H9 (cell line): Measurements from ENCODE around the gene POLR3F. TPM values are rescaled to one million over a fixed set of nuclear protein-coding genes. Genes with fewer than 3 reads are reported as not detected.

Experiments
- DNase-seq: peaks from one replicate; pipeline ENCODE4 v3.0.0-alpha.2; 2017
- H2AFZ ChIP-seq: one replicate; pipeline ENCODE4 v1.6.1; 2013; ENCODE audit warnings: mild to moderate bottlenecking, low read length, control low read depth, moderate library complexity
- H2AK5ac ChIP-seq: 2 replicates; pipeline ENCODE4 v1.6.1; 2013; ENCODE audit warnings: low read length, control low read depth, mixed read lengths; ENCODE audit not compliant: insufficient read length
- H2BK120ac ChIP-seq: one replicate; pipeline ENCODE4 v1.6.1; 2013; ENCODE audit warnings: low read depth, mild to moderate bottlenecking, low read length, control low read depth, inconsistent platforms; ENCODE audit not compliant: poor library complexity, severe bottlenecking
- H2BK12ac ChIP-seq: 2 replicates; pipeline ENCODE4 v1.6.1; 2013; ENCODE audit warnings: low read length, control low read depth, mixed read lengths, low read depth; ENCODE audit not compliant: insufficient read length
- H2BK15ac ChIP-seq: 2 replicates; pipeline ENCODE4 v1.6.1; 2013; ENCODE audit warnings: low read depth, low read length, control low read depth
- H2BK20ac ChIP-seq: one replicate; pipeline ENCODE4 v1.6.1; 2013; ENCODE audit warnings: low read depth, mild to moderate bottlenecking, low read length, control low read depth, inconsistent platforms; ENCODE audit not compliant: poor library complexity, severe bottlenecking
- H2BK5ac ChIP-seq: 2 replicates; pipeline ENCODE4 v1.6.1; 2013; ENCODE audit warnings: low read length, control low read depth, mixed read lengths; ENCODE audit not compliant: insufficient read length
- H3K14ac ChIP-seq: 2 replicates; pipeline ENCODE4 v1.6.1; 2013; ENCODE audit warnings: low read length, control low read depth; ENCODE audit not compliant: insufficient read depth
- H3K18ac ChIP-seq: 2 replicates; pipeline ENCODE4 v1.6.1; 2013; ENCODE audit warnings: low read depth, mild to moderate bottlenecking, mixed read lengths, low read length, control low read depth; ENCODE audit not compliant: insufficient read length
- H3K23ac ChIP-seq: 2 replicates; pipeline ENCODE4 v1.6.1; 2013; ENCODE audit warnings: low read length, control low read depth, mixed read lengths, low read depth; ENCODE audit not compliant: insufficient read length
- H3K23me2 ChIP-seq: 2 replicates; pipeline ENCODE4 v1.6.1; 2013; ENCODE audit warnings: low read depth, mild to moderate bottlenecking, mixed read lengths, low read length, control low read depth; ENCODE audit not compliant: insufficient read length, poor library complexity, severe bottlenecking
- H3K27ac ChIP-seq: 2 replicates; pipeline ENCODE4 v1.5.1; 2013; ENCODE audit warnings: low read length, control low read depth, mixed read lengths, low read depth; ENCODE audit not compliant: insufficient read length
- H3K27me3 ChIP-seq: 2 replicates; pipeline ENCODE4 v1.6.1; 2013; ENCODE audit warnings: low read length, control low read depth, inconsistent platforms; ENCODE audit not compliant: insufficient read depth
- H3K4ac ChIP-seq: 2 replicates; pipeline ENCODE4 v1.6.1; 2013; ENCODE audit warnings: low read depth, mild to moderate bottlenecking, control low read depth, inconsistent platforms, low read length, moderate library complexity
- H3K4me1 ChIP-seq: 2 replicates; pipeline ENCODE4 v1.6.1; 2013; ENCODE audit warnings: low read length, control low read depth, inconsistent platforms; ENCODE audit not compliant: insufficient read depth
- H3K4me2 ChIP-seq: 2 replicates; pipeline ENCODE4 v1.6.1; 2013; ENCODE audit warnings: low read length, control low read depth, mixed read lengths; ENCODE audit not compliant: insufficient read length, insufficient read depth
- H3K56ac ChIP-seq: 2 replicates; pipeline ENCODE4 v1.6.1; 2013; ENCODE audit warnings: low read depth, mild to moderate bottlenecking, mixed read lengths, low read length, control low read depth; ENCODE audit not compliant: insufficient read length
- H3K79me1 ChIP-seq: 2 replicates; pipeline ENCODE4 v1.6.1; 2013; ENCODE audit warnings: low read depth, mild to moderate bottlenecking, moderate library complexity, low read length, control low read depth, inconsistent platforms; ENCODE audit not compliant: insufficient read depth, poor library complexity, severe bottlenecking
- H3K79me2 ChIP-seq: 2 replicates; pipeline ENCODE4 v1.6.1; 2013; ENCODE audit warnings: low read length, control low read depth, inconsistent platforms; ENCODE audit not compliant: insufficient read depth
- H3K9ac ChIP-seq: 2 replicates; pipeline ENCODE4 v1.6.1; 2013; ENCODE audit warnings: low read length, control low read depth, mixed read lengths; ENCODE audit not compliant: insufficient read length; ENCODE audit errors: extremely low read depth
- H3K9me3 ChIP-seq: one replicate; pipeline ENCODE4 v1.6.1; 2013; ENCODE audit warnings: low read depth, low read length, inconsistent platforms; ENCODE audit not compliant: control insufficient read depth
- H3T11ph ChIP-seq: one replicate; pipeline ENCODE4 v1.6.1; 2013; ENCODE audit warnings: mild to moderate bottlenecking, low read length, control low read depth, inconsistent platforms
- H4K20me1 ChIP-seq: one replicate; pipeline ENCODE4 v1.6.1; 2013; ENCODE audit not compliant: control insufficient read depth, insufficient read length, insufficient read depth
- H4K5ac ChIP-seq: 2 replicates; pipeline ENCODE4 v1.6.1; 2013; ENCODE audit warnings: low read depth, mild to moderate bottlenecking, mixed read lengths, low read length, control low read depth; ENCODE audit not compliant: insufficient read length
- H4K8ac ChIP-seq: replicated peaks from 2 replicates; pipeline ENCODE4 v1.6.1; 2013; ENCODE audit warnings: low read length, control low read depth, mixed read lengths, low read depth; ENCODE audit not compliant: insufficient read length
- H4K91ac ChIP-seq: 2 replicates; pipeline ENCODE4 v1.6.1; 2013; ENCODE audit warnings: low read depth, mild to moderate bottlenecking, moderate library complexity, mixed read lengths, low read length, control low read depth; ENCODE audit not compliant: insufficient read length
- H3K27ac Mint-ChIP-seq, 3 experiments: 2 replicates in 2 of 3; 3 replicates in 1 of 3; pipeline ENCODE4 v1.8.0; 2020 to 2021; ENCODE audit warnings: mixed read lengths in 3 of 3, mild to moderate bottlenecking in 1 of 3, moderate library complexity in 1 of 3
- H3K27me3 Mint-ChIP-seq: 2 replicates; pipeline ENCODE4 v1.8.0; 2021; ENCODE audit warnings: low read depth, mild to moderate bottlenecking, moderate library complexity, mixed read lengths
- H3K36me3 Mint-ChIP-seq, 3 experiments: 2 replicates in 2 of 3; 3 replicates in 1 of 3; pipeline ENCODE4 v1.8.0; 2020 to 2021; ENCODE audit warnings: low read depth in 3 of 3, mixed read lengths in 3 of 3; ENCODE audit not compliant: insufficient read depth in 1 of 3
- H3K4me1 Mint-ChIP-seq, 2 experiments: 2 replicates each; pipeline ENCODE4 v1.8.0; 2020; ENCODE audit warnings: mixed read lengths in 2 of 2
- H3K4me3 Mint-ChIP-seq, 2 experiments: 2 replicates in 1 of 2; 3 replicates in 1 of 2; pipeline ENCODE4 v1.8.0; 2020 to 2021; ENCODE audit warnings: mild to moderate bottlenecking in 2 of 2, mixed read lengths in 2 of 2, moderate library complexity in 1 of 2
- H3K9me3 Mint-ChIP-seq, 2 experiments: 2 replicates in 1 of 2; 3 replicates in 1 of 2; pipeline ENCODE4 v1.8.0; 2020; ENCODE audit warnings: mild to moderate bottlenecking in 2 of 2, mixed read lengths in 2 of 2, moderate library complexity in 1 of 2
- CTCF ChIP-seq: fragments of 200-600 bp; sonication (generic); conservative IDR thresholded peaks from 3 replicates; pipeline ENCODE4 v1.8.0; 2021; ENCODE audit warnings: antibody characterized with exemption, mild to moderate bottlenecking
- WGBS: extraction: QIAGEN DNeasy Blood & Tissue Kit; methylation state at CpG from one replicate; pipeline ENCODE4 v1.1.7; 2013; ENCODE audit warnings: missing lambda C conversion rate, low lambda C conversion rate, mixed read lengths; ENCODE audit not compliant: insufficient read length; ENCODE audit errors: extremely low coverage; 5-methylcytosine and 5-hydroxymethylcytosine counted together
- total RNA-seq: library from RNA; stranded (reverse); gene quantifications from 2 replicates; pipeline ENCODE4 v1.2.1, GENCODE V29; 2021

The POLR3F gene
- total RNA-seq, 1 experiment from 2014 or later: 16.1 TPM

- no peak overlapping the region for H4K5ac ChIP-seq
- no peak overlapping the region for H4K8ac ChIP-seq
- no peaks in the 10 kb centered on the region for H3K9me3 ChIP-seq
- H3K14ac ChIP-seq: no peak overlapping the region
- H3K4ac ChIP-seq: no peak overlapping the region
- H2BK20ac ChIP-seq: no peak overlapping the region
- WGBS: no CpG with 5 or more reads among the region's 6 CpGs
- no peak overlapping the region for H2AFZ ChIP-seq
- Mint-ChIP-seq H3K4me3 (no peak overlapping the region), H3K36me3 (peaks cover 47 to 91% (median 83%) of the 10 kb centered on the region in 3 experiments), H3K27me3 (no peaks in the 10 kb centered on the region), H3K27ac (no peak overlapping the region), H3K4me1 (no peaks in the 10 kb centered on the region), H3K9me3 (0 out of 5 replicates have a peak, but pooled peaks cover 0 to 2% of the 10 kb centered on the region in 2 experiments)
- H3T11ph ChIP-seq: no peak overlapping the region
- no peaks in the 10 kb centered on the region for H3K27me3 ChIP-seq
- H2BK15ac ChIP-seq: no peak overlapping the region
- no peak overlapping the region for H3K23ac ChIP-seq
- H3K79me1 ChIP-seq: no peaks in the 10 kb centered on the region
- no peak overlapping the region for H2BK120ac ChIP-seq
- no peaks in the 10 kb centered on the region for H3K23me2 ChIP-seq
- H3K56ac ChIP-seq: no peak overlapping the region
- no peak overlapping the region for H4K91ac ChIP-seq
- H2BK12ac ChIP-seq: no peak overlapping the region
- no peak overlapping the region for H3K27ac ChIP-seq
- DNase-seq: no peak
- H2BK5ac ChIP-seq: no peak overlapping the region
- H3K4me1 ChIP-seq: no peaks in the 10 kb centered on the region
- H3K9ac ChIP-seq: no peak overlapping the region
- no peaks in the 10 kb centered on the region for H4K20me1 ChIP-seq
- TF ChIP-seq CTCF: no peak
- H3K18ac ChIP-seq: no peak overlapping the region
- H3K4me2 ChIP-seq: no peak overlapping the region
- no peak overlapping the region for H2AK5ac ChIP-seq
- no peaks in the 10 kb centered on the region for H3K79me2 ChIP-seq
Observed at GRCh38 chr20:18532626-18533025, 65.4 kb downstream of the POLR3F start.
